HFFc6 (cell line): ENCODE data around the gene SPCS1. TPM values are rescaled to one million over a fixed set of nuclear protein-coding genes. Genes with fewer than 3 reads are reported as not detected.

ENCODE experiments used
- DNase-seq: peaks from one replicate; pipeline ENCODE4 v3.0.0-alpha.2; 2018
- H3K27ac Mint-ChIP-seq: 2 replicates; pipeline ENCODE4 v1.8.0; 2020; ENCODE audit warnings: mild to moderate bottlenecking, mixed read lengths
- H3K27me3 Mint-ChIP-seq: 2 replicates; pipeline ENCODE4 v1.8.0; 2021; ENCODE audit warnings: mild to moderate bottlenecking, moderate library complexity, mixed read lengths; ENCODE audit not compliant: insufficient read depth
- H3K36me3 Mint-ChIP-seq: 2 replicates; pipeline ENCODE4 v1.8.0; 2021; ENCODE audit warnings: low read depth, mixed read lengths
- H3K4me1 Mint-ChIP-seq: 2 replicates; pipeline ENCODE4 v1.8.0; 2020; ENCODE audit warnings: low read depth, mixed read lengths
- H3K4me3 Mint-ChIP-seq: 2 replicates; pipeline ENCODE4 v1.8.0; 2020; ENCODE audit warnings: mild to moderate bottlenecking, moderate library complexity, mixed read lengths
- H3K9me3 Mint-ChIP-seq: 2 replicates; pipeline ENCODE4 v1.8.0; 2020; ENCODE audit warnings: mild to moderate bottlenecking, mixed read lengths
- total RNA-seq, 6 experiments: library from RNA; stranded (reverse); fragmentation: NEBNext Ultra II Directional; extraction: Animal tissue kit (Norgen Biotek cat#: 25700); gene quantifications; 2 replicates in 1 of 6; 3 replicates in 5 of 6; pipeline ENCODE4 v1.2.3, GENCODE V29; 2021
- TF ChIP-seq, protein P1 (sequence below): fragments of 200-600 bp; sonication (generic); IDR thresholded peaks from 2 replicates; pipeline ENCODE4 v1.5.0; 2021; ENCODE audit warnings: antibody characterized with exemption, mild to moderate bottlenecking

The SPCS1 gene
- total RNA-seq, 6 experiments from 2014 or later: 179 to 209 (median 193) TPM

DNA sequence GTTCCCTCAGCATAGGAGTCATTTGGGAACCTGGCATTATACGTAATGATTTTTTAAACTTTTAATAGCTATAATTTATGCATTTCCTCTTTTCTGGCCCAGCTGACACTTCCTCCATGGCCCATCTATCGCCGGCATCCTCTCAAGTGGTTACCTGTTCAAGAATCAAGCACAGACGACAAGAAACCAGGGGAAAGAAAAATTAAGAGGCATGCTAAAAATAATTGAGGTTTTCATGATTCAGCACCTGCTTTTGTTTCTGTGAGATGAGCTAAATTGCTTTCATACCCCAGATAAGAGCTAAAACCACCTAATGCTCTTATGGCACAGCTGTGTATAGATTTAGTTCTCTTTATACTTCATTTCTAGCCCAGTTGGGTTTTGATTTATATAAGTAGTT, 1.7 kb downstream of the SPCS1 start:
- peak overlapping the region; percentile 98 for H3K4me3 Mint-ChIP-seq
- no peak for DNase-seq
- peaks cover 29% of the 10 kb centered on the region for H3K36me3 Mint-ChIP-seq
- H3K9me3 Mint-ChIP-seq: no peaks in the 10 kb centered on the region
- H3K4me1 Mint-ChIP-seq: peaks cover 26% of the 10 kb centered on the region
- H3K27ac Mint-ChIP-seq: peak overlapping the region; percentile 54; the same call in 1 of the 2 replicates
- H3K27me3 Mint-ChIP-seq: peaks cover 4% of the 10 kb centered on the region; the same call in 1 of the 2 replicates
- TF ChIP-seq, protein P1, sequence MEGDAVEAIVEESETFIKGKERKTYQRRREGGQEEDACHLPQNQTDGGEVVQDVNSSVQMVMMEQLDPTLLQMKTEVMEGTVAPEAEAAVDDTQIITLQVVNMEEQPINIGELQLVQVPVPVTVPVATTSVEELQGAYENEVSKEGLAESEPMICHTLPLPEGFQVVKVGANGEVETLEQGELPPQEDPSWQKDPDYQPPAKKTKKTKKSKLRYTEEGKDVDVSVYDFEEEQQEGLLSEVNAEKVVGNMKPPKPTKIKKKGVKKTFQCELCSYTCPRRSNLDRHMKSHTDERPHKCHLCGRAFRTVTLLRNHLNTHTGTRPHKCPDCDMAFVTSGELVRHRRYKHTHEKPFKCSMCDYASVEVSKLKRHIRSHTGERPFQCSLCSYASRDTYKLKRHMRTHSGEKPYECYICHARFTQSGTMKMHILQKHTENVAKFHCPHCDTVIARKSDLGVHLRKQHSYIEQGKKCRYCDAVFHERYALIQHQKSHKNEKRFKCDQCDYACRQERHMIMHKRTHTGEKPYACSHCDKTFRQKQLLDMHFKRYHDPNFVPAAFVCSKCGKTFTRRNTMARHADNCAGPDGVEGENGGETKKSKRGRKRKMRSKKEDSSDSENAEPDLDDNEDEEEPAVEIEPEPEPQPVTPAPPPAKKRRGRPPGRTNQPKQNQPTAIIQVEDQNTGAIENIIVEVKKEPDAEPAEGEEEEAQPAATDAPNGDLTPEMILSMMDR: no peak

DNA sequence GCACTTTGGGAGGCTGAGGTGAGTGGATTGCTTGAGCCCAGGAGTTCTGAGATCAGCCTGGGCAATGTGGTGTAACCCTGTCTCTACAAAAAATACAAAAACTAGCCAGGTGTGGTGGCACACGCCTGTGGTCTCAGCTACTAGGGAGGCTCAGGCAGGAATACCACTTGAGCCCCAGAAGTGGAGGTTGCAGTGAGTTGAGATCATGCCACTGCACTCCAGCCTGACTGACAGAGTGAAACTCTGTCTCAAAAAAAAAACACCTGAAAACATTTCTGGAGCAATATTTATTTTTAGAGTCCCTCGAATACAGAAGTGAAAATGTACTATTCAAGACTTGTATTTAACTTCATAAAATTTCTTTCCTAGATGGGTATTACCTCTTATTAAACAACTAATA, 4.6 kb downstream of the SPCS1 start:
- DNase-seq: no peak
- H3K36me3 Mint-ChIP-seq: peaks cover 24% of the 10 kb centered on the region
- H3K9me3 Mint-ChIP-seq: no peaks in the 10 kb centered on the region
- peaks cover 9% of the 10 kb centered on the region for H3K4me1 Mint-ChIP-seq
- no peak overlapping the region for H3K4me3 Mint-ChIP-seq
- TF ChIP-seq, protein P1: no peak
- H3K27ac Mint-ChIP-seq: no peak overlapping the region; the same call in 1 of the 2 replicates
- no peaks in the 10 kb centered on the region for H3K27me3 Mint-ChIP-seq

DNA sequence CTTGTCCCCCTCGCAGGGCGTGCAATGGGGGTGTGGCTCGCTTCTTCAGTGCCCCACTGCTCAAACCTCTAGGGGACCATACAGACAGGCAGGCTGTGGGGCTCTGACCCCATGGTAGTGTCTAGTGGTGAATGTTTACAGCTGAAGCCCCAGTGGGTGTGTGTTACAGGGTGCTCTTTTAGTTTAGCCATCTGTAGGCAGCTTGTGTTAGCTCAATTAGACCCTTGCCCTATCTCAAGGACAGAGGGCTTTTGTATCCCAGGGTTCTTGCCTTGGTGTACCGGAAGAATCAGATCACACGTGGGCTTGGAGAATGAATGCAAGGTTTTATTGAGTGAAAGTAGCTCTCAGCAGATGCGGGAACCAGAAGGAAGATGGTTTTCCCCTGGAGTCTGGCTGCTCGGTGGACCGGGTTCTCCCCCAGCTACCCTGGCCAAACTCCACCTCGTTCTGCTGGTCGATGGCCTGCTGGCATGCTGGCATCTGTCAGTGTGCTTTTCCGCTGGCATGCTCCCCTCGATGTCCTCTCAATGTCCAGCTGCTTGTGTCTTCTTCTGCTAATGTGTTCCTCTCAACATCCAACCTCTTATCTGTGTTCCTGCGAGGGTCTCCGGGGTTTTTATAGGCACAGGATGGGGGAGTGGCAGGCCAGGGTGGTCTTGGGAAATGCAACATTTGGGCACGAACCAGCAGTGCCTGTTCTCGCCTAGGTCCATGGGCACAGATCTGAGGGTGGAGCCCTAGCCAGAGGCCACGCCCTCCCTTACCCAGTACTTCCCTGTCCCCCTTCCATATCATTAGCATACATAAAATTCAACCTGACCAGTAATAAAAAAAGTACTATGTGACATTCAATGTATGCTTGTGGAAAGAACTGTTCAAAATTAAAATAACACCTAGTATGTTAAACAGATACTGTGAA, 6.6 kb downstream of the SPCS1 start:
- Mint-ChIP-seq H3K9me3 (no peaks in the 10 kb centered on the region), H3K4me3 (no peak overlapping the region), H3K27ac (no peak overlapping the region; the same call in 1 of the 2 replicates), H3K27me3 (no peaks in the 10 kb centered on the region), H3K4me1 (peaks cover 5% of the 10 kb centered on the region), H3K36me3 (peaks cover 16% of the 10 kb centered on the region)
- no peak for DNase-seq
- TF ChIP-seq, protein P1: no peak

DNA sequence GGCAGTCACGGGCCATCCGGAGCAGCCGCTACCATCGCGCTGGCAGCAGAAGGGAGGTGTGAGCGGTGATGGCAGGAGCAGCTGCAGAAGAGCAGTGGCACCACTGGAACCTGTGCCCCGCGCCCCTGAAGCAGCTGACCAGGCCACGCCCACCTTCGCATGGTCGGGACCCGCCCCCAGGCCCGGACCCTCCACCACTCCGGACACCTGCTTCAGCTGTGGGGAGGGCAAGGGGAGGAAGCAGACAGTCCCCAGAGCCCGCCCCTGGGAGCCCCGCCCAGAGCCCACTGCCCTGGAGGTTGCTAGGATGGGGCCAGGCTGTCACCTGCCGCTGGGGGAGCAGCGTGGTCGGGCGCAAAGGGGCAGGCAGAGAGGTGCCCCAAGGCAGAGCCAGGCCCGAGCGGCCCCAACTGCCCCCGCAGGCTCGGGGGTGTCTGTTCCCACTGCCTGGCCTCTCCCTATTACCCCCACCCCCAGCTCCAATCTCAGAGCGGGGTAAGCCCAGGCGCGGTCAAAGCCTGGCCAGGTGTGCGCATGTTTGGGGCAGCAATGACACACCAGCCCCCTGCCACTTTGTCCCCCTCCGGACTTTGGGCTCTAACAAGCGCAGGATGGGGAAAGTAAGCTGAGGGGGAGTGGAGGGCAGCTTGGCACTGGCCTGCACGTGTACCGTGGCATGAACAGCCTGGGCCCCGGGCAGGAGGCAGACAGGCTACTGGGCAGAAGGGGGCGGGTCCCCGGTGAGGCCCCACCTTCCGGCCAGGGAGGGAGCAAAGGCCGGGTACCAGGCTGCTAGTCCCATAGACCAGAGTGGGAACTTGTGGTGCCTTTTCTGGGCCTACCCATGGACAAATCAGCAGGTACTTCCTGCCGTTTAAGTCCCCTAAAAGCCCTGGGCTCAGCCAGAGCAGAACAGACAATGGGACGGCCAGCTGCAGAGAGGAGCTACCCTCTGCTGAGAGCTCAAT, 8.7 kb downstream of the SPCS1 start:
- Mint-ChIP-seq H3K4me1 (no peaks in the 10 kb centered on the region), H3K9me3 (no peaks in the 10 kb centered on the region; the same call in 1 of the 2 replicates), H3K36me3 (peaks cover 11% of the 10 kb centered on the region), H3K4me3 (no peak overlapping the region), H3K27me3 (no peaks in the 10 kb centered on the region), H3K27ac (no peak overlapping the region)
- DNase-seq: no peak
- TF ChIP-seq, protein P1: no peak

DNA sequence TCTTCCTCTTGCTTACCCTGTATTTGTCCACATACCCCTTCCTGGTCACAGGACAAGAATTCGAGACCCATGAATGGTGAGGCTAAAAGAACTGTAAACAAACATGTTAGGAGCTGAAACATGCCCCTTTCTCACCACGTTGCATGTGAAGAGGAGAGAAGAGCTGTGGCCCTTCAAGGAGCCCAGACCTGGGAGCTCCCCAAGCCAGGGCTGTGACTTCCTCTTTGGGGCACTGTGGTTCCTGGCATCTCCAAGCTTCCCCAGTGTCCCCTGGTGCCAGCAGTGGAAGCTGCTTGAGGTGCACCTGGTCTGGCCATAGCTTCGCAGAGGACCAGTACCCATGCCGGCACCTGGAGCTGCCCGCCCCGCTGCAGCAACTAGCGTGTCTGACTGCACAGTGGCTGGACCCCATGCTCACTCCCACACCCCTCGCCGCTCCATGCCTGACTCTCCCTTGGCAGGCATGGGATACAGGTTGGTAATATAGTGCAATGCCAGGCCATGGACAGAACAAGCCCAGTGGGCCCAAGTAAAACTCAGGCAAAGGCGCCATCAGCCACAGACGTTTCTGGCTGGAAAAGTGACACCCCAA, 9.9 kb downstream of the SPCS1 start:
- DNase-seq: no peak
- H3K4me1 Mint-ChIP-seq: no peaks in the 10 kb centered on the region
- no peaks in the 10 kb centered on the region; the same call in 1 of the 2 replicates for H3K9me3 Mint-ChIP-seq
- TF ChIP-seq, protein P1: no peak
- H3K27me3 Mint-ChIP-seq: no peaks in the 10 kb centered on the region
- H3K4me3 Mint-ChIP-seq: no peak overlapping the region
- H3K27ac Mint-ChIP-seq: no peak overlapping the region
- peaks cover 14% of the 10 kb centered on the region for H3K36me3 Mint-ChIP-seq
